CD14-positive monocyte (primary cell): ENCODE results near the gene RNF169. TPM values are rescaled to one million over a fixed set of nuclear protein-coding genes. Genes with fewer than 3 reads are reported as not detected.

Experiments used
- DNase-seq, 3 donors: peaks; one replicate each; pipeline ENCODE4 v3.0.0-alpha.2; 2011 to 2022
- H2AFZ ChIP-seq: 2 replicates; pipeline ENCODE4 v1.6.0; 2012; ENCODE audit warnings: mild to moderate bottlenecking, low read depth, low read length, inconsistent platforms; ENCODE audit not compliant: insufficient read depth, poor library complexity, severe bottlenecking
- H3K27ac ChIP-seq, 2 donors: 1 replicate in 1 of 2; 2 replicates in 1 of 2; pipeline ENCODE4 v1.5.1; 2012 to 2013; ENCODE audit warnings: low read length in 2 of 2, control low read depth in 1 of 2, inconsistent platforms in 1 of 2, low read depth in 1 of 2, mild to moderate bottlenecking in 1 of 2
- H3K27me3 ChIP-seq, 2 donors: one replicate each; pipeline versions ENCODE4 v1.6.0 to v1.6.1; 2011 to 2013; ENCODE audit warnings: low read length in 2 of 2; ENCODE audit not compliant: control insufficient read depth in 2 of 2, insufficient read depth in 2 of 2
- H3K36me3 ChIP-seq, 2 donors: replicated peaks in 1 of 2; 1 replicate in 1 of 2; 2 replicates in 1 of 2; pipeline versions ENCODE4 v1.5.1 to v1.6.1; 2012 to 2013; ENCODE audit warnings: low read length in 2 of 2, control low read depth in 1 of 2, inconsistent platforms in 1 of 2, mild to moderate bottlenecking in 1 of 2; ENCODE audit not compliant: insufficient read depth in 2 of 2, control insufficient read depth in 1 of 2
- H3K4me1 ChIP-seq, 2 donors: 1 replicate in 1 of 2; 2 replicates in 1 of 2; pipeline versions ENCODE4 v1.5.1 to v1.6.1; 2012 to 2013; ENCODE audit warnings: low read length in 2 of 2, control low read depth in 1 of 2, inconsistent platforms in 1 of 2, mild to moderate bottlenecking in 1 of 2, moderate library complexity in 1 of 2; ENCODE audit not compliant: insufficient read depth in 2 of 2, control insufficient read depth in 1 of 2
- H3K4me2 ChIP-seq: replicated peaks from 2 replicates; pipeline ENCODE3; 2012; ENCODE audit warnings: low read length, moderate library complexity, mild to moderate bottlenecking; ENCODE audit not compliant: poor library complexity, severe bottlenecking; ENCODE audit errors: extremely low read depth
- H3K4me3 ChIP-seq, 3 experiments: fragments of 200-600 bp in 1 of 3; sonication (generic) in 1 of 3; replicated peaks in 1 of 3; 1 replicate in 2 of 3; 2 replicates in 1 of 3; pipeline ENCODE4 v1.5.1; 2011 to 2013; ENCODE audit warnings: low read length in 3 of 3, mild to moderate bottlenecking in 3 of 3, control low read depth in 2 of 3, low read depth in 2 of 3, inconsistent platforms in 1 of 3, moderate library complexity in 1 of 3
- H3K79me2 ChIP-seq: 2 replicates; pipeline ENCODE4 v1.6.0; 2012; ENCODE audit warnings: mild to moderate bottlenecking, control low read depth, inconsistent platforms, low read length, moderate library complexity; ENCODE audit not compliant: insufficient read depth
- H3K9ac ChIP-seq: 2 replicates; pipeline ENCODE4 v1.6.0; 2017; ENCODE audit warnings: low read length, mild to moderate bottlenecking; ENCODE audit not compliant: insufficient read depth, poor library complexity, severe bottlenecking
- H3K9me3 ChIP-seq, 2 donors: replicated peaks in 1 of 2; 1 replicate in 1 of 2; 2 replicates in 1 of 2; pipeline versions ENCODE4 v1.5.1 to v1.6.1; 2012 to 2013; ENCODE audit warnings: low read length in 2 of 2, control low read depth in 1 of 2; ENCODE audit not compliant: control insufficient read depth in 1 of 2, insufficient read depth in 1 of 2
- H4K20me1 ChIP-seq: 2 replicates; pipeline ENCODE4 v1.6.0; 2012; ENCODE audit warnings: mild to moderate bottlenecking, low read length, control low read depth, moderate library complexity; ENCODE audit not compliant: insufficient read depth
- H3K27ac Mint-ChIP-seq, 7 donors: one replicate each; pipeline ENCODE4 v1.8.0; 2020; ENCODE audit warnings: mild to moderate bottlenecking in 7 of 7, mixed read lengths in 7 of 7, moderate library complexity in 6 of 7, inconsistent platforms in 2 of 7
- H3K27me3 Mint-ChIP-seq, 3 donors: one replicate each; pipeline ENCODE4 v1.8.0; 2021 to 2022; ENCODE audit warnings: low read depth in 3 of 3, mild to moderate bottlenecking in 3 of 3, mixed read lengths in 3 of 3, moderate library complexity in 3 of 3, inconsistent platforms in 1 of 3
- H3K36me3 Mint-ChIP-seq, 2 donors: one replicate each; pipeline ENCODE4 v1.8.0; 2020; ENCODE audit warnings: mixed read lengths in 2 of 2, inconsistent platforms in 1 of 2, mild to moderate bottlenecking in 1 of 2
- H3K4me1 Mint-ChIP-seq: one replicate; pipeline ENCODE4 v1.8.0; 2020; ENCODE audit warnings: mild to moderate bottlenecking, mixed read lengths
- H3K4me3 Mint-ChIP-seq, 2 donors: one replicate each; pipeline ENCODE4 v1.8.0; 2020; ENCODE audit warnings: mild to moderate bottlenecking in 2 of 2, mixed read lengths in 2 of 2, moderate library complexity in 1 of 2
- H3K9me3 Mint-ChIP-seq, 7 donors: one replicate each; pipeline ENCODE4 v1.8.0; 2020 to 2022; ENCODE audit warnings: mixed read lengths in 7 of 7, mild to moderate bottlenecking in 6 of 7, moderate library complexity in 6 of 7, inconsistent platforms in 2 of 7
- WGBS: methylation state at CpG from one replicate; pipeline ENCODE4 v1.1.5; 2013; ENCODE audit warnings: missing lambda C conversion rate; ENCODE audit not compliant: insufficient coverage; 5-methylcytosine and 5-hydroxymethylcytosine counted together
- intact Hi-C, 2 donors: fragments of 100-400 bp; cut with micrococcal nuclease; formaldehyde crosslinking; loops; one replicate each; pipeline versions ENCODE4 v1.15.0 to v1.15.1; 2023
- polyA plus RNA-seq, 3 donors: library from polyadenylated mRNA; depleted of rRNA in 1 of 3; unstranded in 2 of 3; stranded (reverse) in 1 of 3; fragments of 300-500 nt in 2 of 3; fragments of >200 nt in 1 of 3; fragmentation: Illumina TruSeq in 2 of 3; gene quantifications; 1 replicate in 2 of 3; 2 replicates in 1 of 3; pipeline ENCODE4 v1.2.3, GENCODE V29; 2012 to 2021
- TF ChIP-seq, protein P1 (sequence below): fragments of 200-600 bp; IDR thresholded peaks from one replicate; pipeline ENCODE4 v1.8.0; 2022; ENCODE audit warnings: antibody characterized with exemption, mild to moderate bottlenecking

The RNF169 gene
- polyA plus RNA-seq, 3 donors = 1.4 to 16.2 (median 2.0) TPM

DNA sequence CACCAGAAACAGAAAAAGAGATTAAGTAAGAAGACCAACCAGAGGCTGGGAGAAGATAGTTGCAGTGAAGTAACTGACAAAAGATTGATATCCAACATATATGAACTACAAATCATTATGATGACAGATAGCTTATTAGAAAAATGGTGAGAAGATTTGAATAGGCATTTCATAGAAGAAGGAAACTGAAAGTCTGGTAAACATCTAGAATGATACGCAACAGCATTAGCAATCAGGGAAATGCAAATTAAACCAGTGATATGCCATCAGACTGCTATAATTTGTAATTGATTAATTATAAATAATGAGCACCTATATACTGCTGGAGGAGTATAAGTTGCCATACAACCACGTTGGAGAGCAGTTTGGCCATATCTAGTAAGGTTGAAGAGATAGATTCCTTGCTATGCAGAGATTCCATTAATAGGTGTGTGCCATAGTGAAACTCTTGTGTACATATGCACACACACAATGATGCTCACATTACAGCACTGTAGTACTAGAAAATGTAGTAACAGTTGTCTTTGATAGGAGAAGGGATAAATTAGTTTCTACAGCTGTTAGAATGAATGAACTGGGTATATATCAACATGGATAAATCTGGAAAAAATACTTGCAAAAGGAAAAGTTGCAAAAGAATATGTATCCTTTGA, 20.5 kb downstream of the RNF169 start:
- H2AFZ ChIP-seq = no peak overlapping the region
- H3K27ac ChIP-seq = peak overlapping the region in 1 of 2 donors; percentile 47
- TF ChIP-seq, protein P1, sequence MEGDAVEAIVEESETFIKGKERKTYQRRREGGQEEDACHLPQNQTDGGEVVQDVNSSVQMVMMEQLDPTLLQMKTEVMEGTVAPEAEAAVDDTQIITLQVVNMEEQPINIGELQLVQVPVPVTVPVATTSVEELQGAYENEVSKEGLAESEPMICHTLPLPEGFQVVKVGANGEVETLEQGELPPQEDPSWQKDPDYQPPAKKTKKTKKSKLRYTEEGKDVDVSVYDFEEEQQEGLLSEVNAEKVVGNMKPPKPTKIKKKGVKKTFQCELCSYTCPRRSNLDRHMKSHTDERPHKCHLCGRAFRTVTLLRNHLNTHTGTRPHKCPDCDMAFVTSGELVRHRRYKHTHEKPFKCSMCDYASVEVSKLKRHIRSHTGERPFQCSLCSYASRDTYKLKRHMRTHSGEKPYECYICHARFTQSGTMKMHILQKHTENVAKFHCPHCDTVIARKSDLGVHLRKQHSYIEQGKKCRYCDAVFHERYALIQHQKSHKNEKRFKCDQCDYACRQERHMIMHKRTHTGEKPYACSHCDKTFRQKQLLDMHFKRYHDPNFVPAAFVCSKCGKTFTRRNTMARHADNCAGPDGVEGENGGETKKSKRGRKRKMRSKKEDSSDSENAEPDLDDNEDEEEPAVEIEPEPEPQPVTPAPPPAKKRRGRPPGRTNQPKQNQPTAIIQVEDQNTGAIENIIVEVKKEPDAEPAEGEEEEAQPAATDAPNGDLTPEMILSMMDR = no peak
- H3K9me3 ChIP-seq = no peaks in the 10 kb centered on the region
- intact Hi-C loops = no loop called here
- H3K27me3 Mint-ChIP-seq = no peaks in the 10 kb centered on the region
- H4K20me1 ChIP-seq = peaks cover 98% of the 10 kb centered on the region
- peaks cover 85% of the 10 kb centered on the region for H3K79me2 ChIP-seq
- H3K9ac ChIP-seq = no peak overlapping the region
- H3K4me1 ChIP-seq = peaks cover 9 to 12% of the 10 kb centered on the region in 2 donors
- H3K4me3 ChIP-seq = no peak overlapping the region
- no peak overlapping the region for H3K4me3 Mint-ChIP-seq
- peak overlapping the region in 1 of 7 donors; percentile 75 for H3K27ac Mint-ChIP-seq
- no peak for DNase-seq
- WGBS = 100% methylated on average over 1 of the region's 2 CpGs
- H3K4me1 Mint-ChIP-seq = peaks cover 16% of the 10 kb centered on the region
- H3K27me3 ChIP-seq = no peaks in the 10 kb centered on the region
- peaks cover 4 to 15% of the 10 kb centered on the region in 2 donors for H3K36me3 Mint-ChIP-seq
- H3K4me2 ChIP-seq = no peak overlapping the region
- H3K9me3 Mint-ChIP-seq = no peaks in the 10 kb centered on the region
- peaks cover 0 to 9% of the 10 kb centered on the region in 2 donors for H3K36me3 ChIP-seq

DNA sequence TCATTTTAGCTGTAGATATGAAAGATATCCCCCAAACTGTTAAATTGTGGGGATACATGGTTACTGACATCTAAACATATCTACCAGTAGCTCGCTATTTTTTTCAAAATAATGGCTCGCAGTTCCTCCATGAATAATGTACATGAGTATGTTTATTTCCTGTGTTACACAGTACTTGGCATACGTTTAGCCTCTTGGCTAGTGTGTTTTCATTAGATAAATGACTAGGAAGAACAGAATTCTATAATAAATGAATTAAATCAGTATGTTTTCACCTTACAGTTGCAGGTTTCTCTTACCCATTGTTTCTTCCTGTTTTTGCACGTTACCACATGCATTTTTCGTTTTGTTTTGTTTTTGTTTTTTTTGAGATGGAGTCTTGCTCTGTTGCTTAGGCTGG, 21.8 kb downstream of the RNF169 start:
- H3K27ac ChIP-seq = peak overlapping the region in 1 of 2 donors; percentile 47
- no peak for DNase-seq
- H3K4me1 Mint-ChIP-seq = peaks cover 26% of the 10 kb centered on the region

More for the DNA sequence above, 21.8 kb downstream of the RNF169 start:
- Mint-ChIP-seq H3K27me3 (no peaks in the 10 kb centered on the region), H3K27ac (peak overlapping the region in 2 of 7 donors; percentile 42 to 72), H3K36me3 (peaks cover 4 to 11% of the 10 kb centered on the region in 2 donors), H3K9me3 (no peaks in the 10 kb centered on the region), H3K4me3 (no peak overlapping the region)
- Histone ChIP-seq H3K4me2 (no peak overlapping the region), H3K79me2 (peaks cover 85% of the 10 kb centered on the region), H3K9me3 (no peaks in the 10 kb centered on the region), H2AFZ (no peak overlapping the region), H3K27me3 (no peaks in the 10 kb centered on the region), H4K20me1 (peaks cover 98% of the 10 kb centered on the region), H3K9ac (no peak overlapping the region), H3K36me3 (no peaks in the 10 kb centered on the region), H3K4me1 (peaks cover 9 to 12% of the 10 kb centered on the region in 2 donors), H3K4me3 (no peak overlapping the region)
- WGBS = no CpG with 5 or more reads among the region's 5 CpGs
- TF ChIP-seq, protein P1 = no peak
- intact Hi-C loops = no loop called here
